22Rv1 (cell line): ENCODE data around the gene FASTK.
A peak's percentile ranks its signal among the peaks of the same experiment; 100 is the strongest.

Experiments used
- H3K27ac ChIP-seq: fragments of 450-650 bp; 2 replicates; pipeline ENCODE4 v1.5.1; 2017
- CTCF ChIP-seq: fragments of 450-650 bp; IDR thresholded peaks from 2 replicates; pipeline ENCODE4 v1.5.1; 2017; ENCODE audit warnings: mild to moderate bottlenecking
- ZFX ChIP-seq: fragments of 450-650 bp; IDR thresholded peaks from 2 replicates; pipeline ENCODE4 v1.6.1; 2017; ENCODE audit warnings: antibody characterized with exemption, borderline replicate concordance

Gene FASTK

GRCh38 chr7:151078233-151079040, 2.2 kb downstream of the FASTK start:
- TF ChIP-seq ZFX (no peak), CTCF (no peak)
- H3K27ac ChIP-seq = peak overlapping the region; percentile 100

GRCh38 chr7:151077705-151078232, 2.8 kb downstream of the FASTK start:
- no peak for TF ChIP-seq CTCF
- TF ChIP-seq ZFX = no peak
- peak overlapping the region; percentile 100 for H3K27ac ChIP-seq

- TF ChIP-seq CTCF (peak; percentile 70), ZFX (no peak)
- H3K27ac ChIP-seq = peak overlapping the region; percentile 100
Measured at GRCh38 chr7:151076863-151077704, 3.5 kb downstream of the FASTK start.

- no peak for TF ChIP-seq ZFX
- TF ChIP-seq CTCF = no peak
- H3K27ac ChIP-seq = peak overlapping the region; percentile 100
Measured at GRCh38 chr7:151075978-151076426, 4.6 kb downstream of the FASTK start.

- peak overlapping the region; percentile 100 for H3K27ac ChIP-seq
Measured at GRCh38 chr7:151075662-151075971, 5.0 kb downstream of the FASTK start.

GRCh38 chr7:151074817-151075661, 5.6 kb downstream of the FASTK start:
- H3K27ac ChIP-seq = peak overlapping the region; percentile 100
- no peak for TF ChIP-seq ZFX
- no peak for TF ChIP-seq CTCF

More at GRCh38 chr7:151075662-151075971, 5.0 kb downstream of the FASTK start:
- TF ChIP-seq ZFX (no peak), CTCF (no peak)
